MCF 10A (cell line): ENCODE measurements around the gene ADAM11. TPM values are rescaled to one million over a fixed set of nuclear protein-coding genes. Genes with fewer than 3 reads are reported as not detected.
A peak's percentile ranks its signal among the peaks of the same experiment; 100 is the strongest.

Experiments used
- BruUV-seq: library from RNA; stranded (reverse); fragments of 400-500 nt; replicated peaks from 2 replicates; lab custom pipeline; 2021; lab: Mats Ljungman, UMichigan
- CTCF ChIA-PET: fragments of 300-600 bp; sonication (Branson Sonifier 250); formaldehyde crosslinking; extraction: SDS; loops from one replicate; lab custom pipeline; 2021; ENCODE audit warnings: antibody characterized with exemption, inconsistent platforms; lab: Yijun Ruan, JAX
- POLR2A ChIA-PET: fragments of 300-600, 350-650 bp; sonication (Branson Sonifier 250); formaldehyde crosslinking; extraction: SDS; loops from one replicate; lab custom pipeline; 2020; ENCODE audit warnings: antibody characterized with exemption, inconsistent platforms; lab: Yijun Ruan, JAX
- DNase-seq: peaks from one replicate; pipeline ENCODE4 v3.0.0-alpha.2; 2018; ENCODE audit not compliant: unreplicated experiment
- H3K27ac Mint-ChIP-seq: one replicate; pipeline ENCODE4 v1.8.0; 2022; ENCODE audit warnings: mild to moderate bottlenecking, low read depth, mixed read lengths; ENCODE audit not compliant: unreplicated experiment
- H3K27me3 Mint-ChIP-seq: one replicate; pipeline ENCODE4 v1.8.0; 2022; ENCODE audit warnings: mixed read lengths; ENCODE audit not compliant: insufficient read depth, unreplicated experiment
- H3K36me3 Mint-ChIP-seq: one replicate; pipeline ENCODE4 v1.8.0; 2022; ENCODE audit warnings: mild to moderate bottlenecking, moderate library complexity, mixed read lengths; ENCODE audit not compliant: insufficient read depth, unreplicated experiment
- H3K4me1 Mint-ChIP-seq: one replicate; pipeline ENCODE4 v1.8.0; 2022; ENCODE audit warnings: mixed read lengths; ENCODE audit not compliant: insufficient read depth, unreplicated experiment
- H3K4me3 Mint-ChIP-seq: one replicate; pipeline ENCODE4 v1.8.0; 2022; ENCODE audit warnings: mild to moderate bottlenecking, moderate library complexity, mixed read lengths; ENCODE audit not compliant: unreplicated experiment
- H3K9me3 Mint-ChIP-seq: one replicate; pipeline ENCODE4 v1.8.0; 2022; ENCODE audit warnings: mixed read lengths; ENCODE audit not compliant: unreplicated experiment
- CTCF ChIP-seq: fragments of 200-600 bp; IDR thresholded peaks from one replicate; pipeline ENCODE4 v1.8.0; 2022; ENCODE audit warnings: antibody characterized with exemption, mild to moderate bottlenecking; ENCODE audit not compliant: unreplicated experiment
- intact Hi-C: fragments of 100-400 bp; cut with micrococcal nuclease; formaldehyde crosslinking; loops from 2 replicates; pipeline ENCODE4 v1.14.1; 2022
- total RNA-seq: library from RNA; stranded (reverse); gene quantifications from 2 replicates; pipeline ENCODE4 v1.2.3, GENCODE V29; 2022

ADAM11 gene
- total RNA-seq, 1 experiment from 2014 or later: 0.16 TPM

- POLR2A ChIA-PET: interaction anchor here (0.7 to 1.6 kb wide), 5 partner anchors 41 to 277 kb away, joined by 3 to 5 read pairs (median 3); no protein-coding TSS in a partner anchor
- peaks cover 6% of the 10 kb centered on the region for H3K36me3 Mint-ChIP-seq
Measured at GRCh38 chr17:44779211-44780025, 20.6 kb downstream of the ADAM11 start.

GRCh38 chr17:44780161-44780560 lies 21.4 kb downstream of the ADAM11 start:
- BruUV-seq: no TSS peak
- Mint-ChIP-seq H3K9me3 (no peaks in the 10 kb centered on the region), H3K4me1 (peaks cover 7% of the 10 kb centered on the region), H3K36me3 (peaks cover 6% of the 10 kb centered on the region), H3K27me3 (no peaks in the 10 kb centered on the region), H3K27ac (no peak overlapping the region), H3K4me3 (no peak overlapping the region)
- ChIA-PET CTCF (interaction anchor here (0.6 to 9.4 kb wide), 14 partner anchors 8 to 270 kb away, joined by 3 to 233 read pairs (median 4); no protein-coding TSS in a partner anchor), POLR2A (interaction anchor here (1.0 to 1.6 kb wide), 2 partner anchors 41 to 49 kb away, joined by 3 to 5 read pairs; no protein-coding TSS in a partner anchor)
- intact Hi-C loops: no loop called here
- no peak for DNase-seq
- no peak for TF ChIP-seq CTCF

More at GRCh38 chr17:44779211-44780025, 20.6 kb downstream of the ADAM11 start:
- CTCF ChIA-PET: interaction anchor here (0.6 to 9.4 kb wide), 24 partner anchors 8 to 338 kb away, joined by 3 to 233 read pairs (median 4); no protein-coding TSS in a partner anchor
- Mint-ChIP-seq H3K4me1 (peaks cover 11% of the 10 kb centered on the region), H3K27ac (no peak overlapping the region), H3K4me3 (peak overlapping the region; percentile 74), H3K9me3 (no peaks in the 10 kb centered on the region), H3K27me3 (no peaks in the 10 kb centered on the region)
- peak; percentile 76 for DNase-seq
- TF ChIP-seq CTCF: peak; percentile 80
- intact Hi-C loops: loop anchor here (1.0 kb wide), 2 partner anchors 50 to 86 kb away; no protein-coding TSS in a partner anchor
- no TSS peak for BruUV-seq

- Mint-ChIP-seq H3K4me1 (peaks cover 7% of the 10 kb centered on the region), H3K27ac (no peak overlapping the region), H3K9me3 (no peaks in the 10 kb centered on the region), H3K27me3 (no peaks in the 10 kb centered on the region), H3K4me3 (no peak overlapping the region), H3K36me3 (peaks cover 6% of the 10 kb centered on the region)
- ChIA-PET CTCF (interaction anchor here (0.5 to 9.4 kb wide), 9 partner anchors 9 to 467 kb away, joined by 3 to 233 read pairs (median 5); no protein-coding TSS in a partner anchor), POLR2A (interaction anchor here (1.6 kb wide), 1 partner anchor 48 kb away, joined by 5 read pairs; no protein-coding TSS in a partner anchor)
- no TSS peak for BruUV-seq
- intact Hi-C loops: no loop called here
- no peak for DNase-seq
- no peak for TF ChIP-seq CTCF
Measured at GRCh38 chr17:44780845-44781480, 22.2 kb downstream of the ADAM11 start.
